PFSK-1 (cell line): ENCODE data around the gene ADAMTS7.

Experiments
- POLR2AphosphoS5 ChIP-seq: IDR thresholded peaks from 2 replicates; pipeline ENCODE4 v1.6.1; 2012; ENCODE audit warnings: low read depth, mild to moderate bottlenecking, control low read depth, low read length, moderate library complexity
- TAF1 ChIP-seq: IDR thresholded peaks from 2 replicates; pipeline ENCODE4 v1.6.1; 2012; ENCODE audit warnings: low read length, control low read depth, borderline replicate concordance; ENCODE audit not compliant: insufficient read depth
- TF ChIP-seq, protein P1 (sequence below), 2 experiments: IDR thresholded peaks; 2 replicates each; pipeline versions ENCODE4 v1.6.1 to v1.8.0; 2011 to 2012; ENCODE audit warnings: low read depth in 2 of 2, low read length in 2 of 2, control low read depth in 1 of 2, inconsistent platforms in 1 of 2, mild to moderate bottlenecking in 1 of 2, moderate library complexity in 1 of 2; ENCODE audit not compliant: insufficient read depth in 1 of 2

DNA sequence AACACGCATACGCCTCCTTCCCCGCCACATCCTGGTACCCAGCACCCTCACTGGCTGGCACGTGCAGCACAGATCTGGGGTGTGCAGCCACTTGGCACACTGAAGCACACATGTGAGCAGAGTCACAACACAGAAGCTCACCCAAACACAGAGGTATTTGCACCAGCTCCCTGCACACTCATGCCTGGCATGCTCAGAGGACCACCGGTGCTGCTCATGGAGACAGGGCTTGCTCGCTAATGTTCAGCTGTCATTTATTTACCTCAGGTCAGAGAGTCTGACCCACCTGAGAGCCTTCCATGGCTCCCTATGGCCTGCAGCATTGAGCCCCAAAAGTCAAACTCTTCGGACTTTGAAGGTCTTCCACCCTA, 70.4 kb downstream of the ADAMTS7 start:
- TF ChIP-seq POLR2AphosphoS5: no peak
- TF ChIP-seq, protein P1, sequence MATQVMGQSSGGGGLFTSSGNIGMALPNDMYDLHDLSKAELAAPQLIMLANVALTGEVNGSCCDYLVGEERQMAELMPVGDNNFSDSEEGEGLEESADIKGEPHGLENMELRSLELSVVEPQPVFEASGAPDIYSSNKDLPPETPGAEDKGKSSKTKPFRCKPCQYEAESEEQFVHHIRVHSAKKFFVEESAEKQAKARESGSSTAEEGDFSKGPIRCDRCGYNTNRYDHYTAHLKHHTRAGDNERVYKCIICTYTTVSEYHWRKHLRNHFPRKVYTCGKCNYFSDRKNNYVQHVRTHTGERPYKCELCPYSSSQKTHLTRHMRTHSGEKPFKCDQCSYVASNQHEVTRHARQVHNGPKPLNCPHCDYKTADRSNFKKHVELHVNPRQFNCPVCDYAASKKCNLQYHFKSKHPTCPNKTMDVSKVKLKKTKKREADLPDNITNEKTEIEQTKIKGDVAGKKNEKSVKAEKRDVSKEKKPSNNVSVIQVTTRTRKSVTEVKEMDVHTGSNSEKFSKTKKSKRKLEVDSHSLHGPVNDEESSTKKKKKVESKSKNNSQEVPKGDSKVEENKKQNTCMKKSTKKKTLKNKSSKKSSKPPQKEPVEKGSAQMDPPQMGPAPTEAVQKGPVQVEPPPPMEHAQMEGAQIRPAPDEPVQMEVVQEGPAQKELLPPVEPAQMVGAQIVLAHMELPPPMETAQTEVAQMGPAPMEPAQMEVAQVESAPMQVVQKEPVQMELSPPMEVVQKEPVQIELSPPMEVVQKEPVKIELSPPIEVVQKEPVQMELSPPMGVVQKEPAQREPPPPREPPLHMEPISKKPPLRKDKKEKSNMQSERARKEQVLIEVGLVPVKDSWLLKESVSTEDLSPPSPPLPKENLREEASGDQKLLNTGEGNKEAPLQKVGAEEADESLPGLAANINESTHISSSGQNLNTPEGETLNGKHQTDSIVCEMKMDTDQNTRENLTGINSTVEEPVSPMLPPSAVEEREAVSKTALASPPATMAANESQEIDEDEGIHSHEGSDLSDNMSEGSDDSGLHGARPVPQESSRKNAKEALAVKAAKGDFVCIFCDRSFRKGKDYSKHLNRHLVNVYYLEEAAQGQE (IDR thresholded peaks at IDR 0.05; ENCODE audit: insufficient read depth in 1 of 2, low read depth in 2 of 2, low read length in 2 of 2): no peak
- TF ChIP-seq TAF1: no peak
